GM19468 (cell line): ENCODE data around the gene USP34.
"Not testable (repeated sequence)": the region's sequence is repeated elsewhere in the genome, so short reads cannot be mapped to it uniquely, and the experiment has no call there.

Experiments
- ATAC-seq: cut with Tn5 transposase; IDR thresholded peaks from one replicate; pipeline ENCODE4 v1.9.1; 2021; ENCODE audit warnings: mild to moderate bottlenecking, moderate library complexity, moderate number of reproducible peaks; ENCODE audit not compliant: unreplicated experiment; ENCODE audit errors: extremely low read depth

USP34 gene

GRCh38 chr2:61426267-61426897, 44.5 kb downstream of the USP34 start:
- ATAC-seq, result peak; percentile 64

DNA sequence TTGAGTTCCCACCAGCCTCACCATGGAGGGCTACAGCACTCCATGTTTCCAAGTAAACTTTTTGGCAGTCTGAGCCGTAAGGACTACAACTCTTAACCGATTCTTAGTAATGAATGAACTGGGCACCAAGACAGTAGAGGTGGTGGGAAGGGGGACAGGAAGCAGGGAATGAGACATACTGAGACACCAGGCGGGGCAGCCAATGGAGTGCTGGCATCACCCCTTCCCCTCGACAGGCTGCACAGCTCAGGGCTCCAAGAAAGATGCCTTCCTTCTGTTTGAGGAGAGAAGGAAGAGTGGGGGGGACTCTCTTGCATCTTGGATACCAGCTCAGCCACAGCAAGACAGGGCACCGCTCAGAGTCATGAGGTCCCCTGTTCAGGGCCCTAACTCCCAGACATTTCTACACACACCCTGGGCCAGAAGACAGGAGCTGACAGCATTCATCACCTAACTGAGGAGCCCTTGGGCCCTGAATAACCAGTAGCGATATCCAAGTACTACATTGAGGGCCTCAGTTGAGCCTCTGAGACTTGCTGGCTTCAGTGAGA, 45.2 kb downstream of the USP34 start:
- ATAC-seq, result no peak

DNA sequence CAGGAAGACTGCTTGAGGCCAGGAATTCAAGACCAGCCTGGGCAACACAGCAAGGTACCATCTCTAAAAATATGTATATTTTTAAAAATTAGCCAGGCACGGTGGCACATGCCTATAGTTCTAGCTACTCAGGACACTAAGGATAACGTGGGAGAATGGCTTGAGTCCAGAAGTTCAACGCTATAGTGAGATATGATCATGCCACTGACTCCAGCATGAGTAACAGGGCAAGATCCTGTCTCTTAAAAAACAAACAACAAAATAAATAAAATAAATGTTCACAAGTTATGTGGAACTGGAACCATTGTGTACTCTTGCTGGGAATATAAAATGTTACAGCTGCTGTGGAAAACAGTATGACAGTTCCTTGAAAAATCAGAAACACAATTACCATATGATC, 47.2 kb downstream of the USP34 start:
- no peak for ATAC-seq

GRCh38 chr2:61421611-61422010, 49.3 kb downstream of the USP34 start:
- no peak for ATAC-seq

GRCh38 chr2:61420991-61421544, 49.8 kb downstream of the USP34 start:
- no peak for ATAC-seq

GRCh38 chr2:61419570-61419969, 51.3 kb downstream of the USP34 start:
- no peak for ATAC-seq

- ATAC-seq, result no peak
These were observed 51.8 kb downstream of the USP34 start for GRCh38 chr2:61419129-61419528.

DNA sequence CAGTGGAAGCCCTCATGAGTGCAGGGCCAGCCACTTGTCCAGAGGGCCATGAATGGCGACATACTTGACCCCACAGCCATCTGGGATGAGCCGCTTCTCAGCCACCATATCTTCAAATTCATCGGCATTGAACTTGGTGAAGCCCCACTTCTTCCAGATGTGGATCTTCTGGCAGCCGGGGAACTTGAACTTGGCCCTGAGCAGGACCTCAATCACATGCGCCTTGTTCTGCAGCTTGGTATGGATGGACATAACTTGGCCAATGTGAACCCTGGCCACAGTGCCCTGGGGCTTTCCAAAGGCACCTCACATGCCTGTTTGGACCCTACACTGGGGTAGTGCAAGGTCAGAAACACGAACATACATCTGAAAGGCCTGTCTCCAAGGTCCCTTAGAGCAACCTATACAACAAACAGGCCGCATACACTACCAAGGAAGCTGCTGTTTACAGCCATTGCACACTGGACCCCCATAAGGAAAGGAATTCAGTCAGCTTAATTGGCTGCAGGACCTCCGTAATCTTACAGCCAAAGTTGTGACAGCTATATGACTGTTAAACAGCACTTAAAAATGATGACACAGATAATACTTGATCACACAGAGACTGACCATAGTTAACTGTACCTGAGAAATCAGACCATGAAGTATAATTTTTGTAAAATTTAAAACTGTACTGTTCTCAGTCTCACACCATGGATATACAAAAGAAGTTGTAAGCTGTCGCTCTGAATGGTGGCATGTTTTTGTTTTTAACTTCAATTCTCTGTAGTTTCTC, 53.8 kb downstream of the USP34 start:
- no peak for ATAC-seq

DNA sequence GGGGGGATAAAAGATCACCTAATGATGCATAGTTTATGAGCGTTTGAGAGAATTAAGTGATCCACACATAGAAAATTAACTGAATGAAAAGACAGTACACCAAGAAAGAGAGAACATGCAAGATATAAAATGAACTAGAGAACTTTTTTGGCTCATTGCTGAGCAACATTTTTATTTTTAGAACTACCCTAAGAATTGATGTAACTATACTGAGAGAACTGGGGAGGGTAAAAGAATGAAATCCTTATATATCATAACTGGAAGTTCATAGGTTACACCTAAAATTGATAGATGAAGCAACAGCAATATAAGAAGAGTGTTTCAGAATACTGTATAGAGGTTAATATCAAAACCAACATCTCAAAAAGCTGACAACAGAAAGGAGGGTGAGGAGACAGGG, 55.6 kb downstream of the USP34 start:
- ATAC-seq, result no peak

GRCh38 chr2:61414674-61415073, 56.2 kb downstream of the USP34 start:
- no peak for ATAC-seq

GRCh38 chr2:61411109-61411508, 59.8 kb downstream of the USP34 start:
- no peak for ATAC-seq

DNA sequence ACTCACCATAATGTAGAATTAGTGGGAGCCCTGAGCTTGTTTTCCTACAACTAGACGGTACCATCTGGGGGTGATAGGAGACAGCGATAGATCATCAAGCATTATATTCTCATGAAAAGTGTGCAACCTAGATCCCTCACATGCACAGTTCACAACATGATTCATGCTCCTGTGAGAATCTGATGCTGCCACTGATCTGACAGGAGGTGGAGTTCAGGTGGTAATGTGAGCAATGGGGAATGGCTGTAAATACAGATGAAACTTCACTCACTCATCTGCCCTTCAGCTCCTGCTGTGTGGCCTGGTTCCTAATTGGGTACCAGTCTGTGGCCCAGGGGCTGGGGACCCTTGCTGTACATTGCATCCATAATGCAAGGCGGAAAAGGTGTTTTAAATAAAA, 60.7 kb downstream of the USP34 start:
- no peak for ATAC-seq

- ATAC-seq, result no peak
These were observed 65.1 kb downstream of the USP34 start for GRCh38 chr2:61405813-61406212.

GRCh38 chr2:61404438-61404837, 66.4 kb downstream of the USP34 start:
- no peak for ATAC-seq

DNA sequence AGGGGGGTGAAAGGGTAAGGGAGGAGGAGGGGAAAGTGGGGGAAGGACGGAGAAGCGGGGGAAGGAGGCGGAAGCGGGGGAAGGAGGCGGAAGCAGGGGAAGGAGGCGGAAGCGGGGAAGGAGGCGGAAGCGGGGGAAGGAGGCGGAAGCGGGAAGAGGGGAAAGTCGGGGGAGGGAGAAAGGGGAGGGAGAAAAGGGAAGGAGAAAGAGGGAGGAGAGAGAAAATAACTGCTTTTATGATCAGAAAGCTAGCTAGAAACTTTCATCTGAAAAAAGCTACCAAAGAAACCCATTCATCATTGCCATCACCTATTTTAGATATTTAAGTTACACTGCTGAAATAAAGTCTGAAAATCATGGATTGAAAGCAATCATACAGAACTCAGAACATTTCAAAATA, 72.5 kb downstream of the USP34 start:
- ATAC-seq, result no peak

DNA sequence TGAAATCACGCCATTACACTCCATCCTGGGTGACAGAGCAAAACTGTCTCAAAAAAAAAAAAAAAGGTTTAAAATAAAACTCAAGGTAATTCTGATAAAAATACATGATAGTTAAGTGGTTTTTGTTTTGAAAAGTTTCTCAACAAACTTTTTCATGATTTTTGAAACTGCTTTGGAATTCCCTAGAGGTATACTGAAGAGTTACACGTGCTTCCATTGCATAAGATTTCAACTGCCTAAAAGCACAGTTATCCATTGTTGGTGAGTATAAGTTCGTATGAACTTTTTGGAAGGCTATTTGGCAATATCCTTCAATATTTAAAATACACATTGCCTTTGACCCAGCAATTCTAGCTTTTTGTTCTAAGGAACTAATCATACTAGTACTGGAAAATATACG, 74.9 kb downstream of the USP34 start:
- ATAC-seq, result no peak

- ATAC-seq, result not testable (repeated sequence)
These were observed 83.3 kb downstream of the USP34 start for GRCh38 chr2:61387588-61387987.

DNA sequence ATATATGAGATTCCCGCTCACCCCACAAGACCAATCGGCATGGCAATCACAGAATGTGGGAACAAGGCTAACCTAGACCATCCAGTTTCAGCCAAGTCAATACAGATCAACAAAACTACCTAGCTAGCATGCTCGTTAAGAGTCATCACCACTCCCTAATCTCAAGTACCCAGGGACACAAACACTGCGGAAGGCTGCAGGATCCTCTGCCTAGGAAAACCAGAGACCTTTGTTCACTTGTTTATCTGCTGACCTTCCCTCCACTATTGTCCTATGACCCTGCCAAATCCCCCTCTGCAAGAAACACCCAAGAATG, 90.0 kb downstream of the USP34 start:
- not testable (repeated sequence) for ATAC-seq

DNA sequence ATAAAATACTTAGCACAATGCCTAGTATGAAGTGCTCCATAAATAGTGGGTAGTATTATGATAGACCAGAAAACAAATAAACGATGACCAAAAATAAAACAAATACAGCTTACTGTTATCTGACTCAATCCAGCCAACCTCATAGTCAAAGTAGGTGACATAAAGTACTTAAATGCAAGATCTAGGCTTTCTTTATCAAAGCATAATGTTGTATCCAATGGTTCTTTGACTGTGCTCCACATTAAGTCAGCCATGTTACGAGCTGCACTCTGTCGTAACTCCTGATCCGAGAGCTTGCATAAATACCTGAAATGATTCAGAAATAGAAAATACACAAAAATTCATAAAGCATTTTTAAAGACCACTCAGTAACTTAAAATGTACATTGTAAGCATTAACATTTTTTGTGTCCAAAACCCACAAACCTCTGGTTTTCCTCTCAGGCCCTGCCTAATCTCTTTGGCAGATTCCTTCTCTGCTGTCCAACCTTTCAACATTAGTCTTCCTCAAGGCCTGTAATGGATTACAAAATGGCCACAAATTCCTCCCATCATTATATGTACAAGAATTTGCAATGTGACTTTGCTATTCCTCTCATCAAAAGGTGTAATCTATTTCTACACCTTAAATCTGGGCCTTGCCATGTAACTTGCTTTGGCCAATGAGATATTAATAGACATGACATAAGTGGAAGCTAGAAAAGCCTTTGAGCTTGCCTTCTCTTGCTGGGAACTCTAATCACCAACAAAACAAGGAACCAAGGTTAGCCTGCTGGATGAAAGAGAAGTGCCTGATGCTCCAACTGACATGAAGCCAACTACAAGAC, 90.6 kb downstream of the USP34 start:
- ATAC-seq, result no peak

- no peak for ATAC-seq
These were observed 91.4 kb downstream of the USP34 start for GRCh38 chr2:61379521-61379920.

DNA sequence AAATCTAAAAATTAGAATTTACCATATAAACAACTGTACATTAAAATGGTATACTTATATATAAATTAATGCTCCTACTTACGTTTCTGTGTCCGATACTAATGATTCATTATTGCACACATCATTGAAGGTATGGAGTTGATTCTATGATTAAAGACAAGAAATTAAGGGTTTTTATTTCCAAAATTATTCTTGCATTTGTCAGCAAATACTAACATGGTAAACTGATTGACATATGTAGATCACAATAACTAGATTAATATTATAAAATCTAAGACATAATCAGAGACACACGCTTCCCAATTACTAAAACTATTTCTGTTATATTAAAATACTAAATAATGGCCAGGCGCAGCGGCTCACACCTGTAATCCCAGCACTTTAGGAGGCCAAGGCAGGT, 92.6 kb downstream of the USP34 start:
- ATAC-seq, result no peak
